Measurements from ENCODE around the gene PKHD1.
A peak's percentile ranks its signal among the peaks of the same experiment; 100 is the strongest.
"Not testable (repeated sequence)": the region's sequence is repeated elsewhere in the genome, so short reads cannot be mapped to it uniquely, and the experiment has no call there.

PKHD1 gene

GRCh38 chr6:51922479-51922878 is 164.9 kb downstream of the PKHD1 start:
- not testable (repeated sequence) for DNase-seq

GRCh38 chr6:51918347-51918746 is 169.1 kb downstream of the PKHD1 start:
- not testable (repeated sequence) for DNase-seq

- DNase-seq: no peak
These were observed 172.3 kb downstream of the PKHD1 start for GRCh38 chr6:51915098-51915497.

GRCh38 chr6:51913265-51913664 is 174.1 kb downstream of the PKHD1 start:
- DNase-seq: no peak

GRCh38 chr6:51910851-51911250 is 176.6 kb downstream of the PKHD1 start:
- DNase-seq: no peak

- DNase-seq: no peak
These were observed 179.2 kb downstream of the PKHD1 start for GRCh38 chr6:51908243-51908642.

- DNase-seq: no peak
These were observed 185.3 kb downstream of the PKHD1 start for GRCh38 chr6:51901766-51902764.

GRCh38 chr6:51893366-51893765 is 194.0 kb downstream of the PKHD1 start:
- DNase-seq: no peak

GRCh38 chr6:51892750-51893149 is 194.7 kb downstream of the PKHD1 start:
- DNase-seq: no peak

GRCh38 chr6:51892339-51892738 is 195.1 kb downstream of the PKHD1 start:
- no peak for DNase-seq

GRCh38 chr6:51891784-51892183 is 195.6 kb downstream of the PKHD1 start:
- DNase-seq: no peak

GRCh38 chr6:51887859-51888258 is 199.6 kb downstream of the PKHD1 start:
- DNase-seq: no peak

GRCh38 chr6:51885957-51886356 is 201.5 kb downstream of the PKHD1 start:
- DNase-seq: no peak

GRCh38 chr6:51868591-51869355 is 218.6 kb downstream of the PKHD1 start:
- no peak for DNase-seq

- DNase-seq: no peak
These were observed 220.5 kb downstream of the PKHD1 start for GRCh38 chr6:51866867-51867266.

GRCh38 chr6:51865996-51866395 is 221.4 kb downstream of the PKHD1 start:
- DNase-seq: no peak

GRCh38 chr6:51865176-51865575 is 222.2 kb downstream of the PKHD1 start:
- no peak for DNase-seq

- DNase-seq: no peak
These were observed 230.3 kb downstream of the PKHD1 start for GRCh38 chr6:51857134-51857533.

- DNase-seq: no peak
These were observed 230.9 kb downstream of the PKHD1 start for GRCh38 chr6:51856508-51856907.

- DNase-seq: peak; percentile 7
These were observed 231.9 kb downstream of the PKHD1 start for GRCh38 chr6:51855310-51856082.

GRCh38 chr6:51854876-51855275 is 232.5 kb downstream of the PKHD1 start:
- DNase-seq: no peak

- DNase-seq: no peak
These were observed 233.1 kb downstream of the PKHD1 start for GRCh38 chr6:51854347-51854746.

GRCh38 chr6:51853109-51853508 is 234.3 kb downstream of the PKHD1 start:
- not testable (repeated sequence) for DNase-seq

All from SHP77 treated with DMSO at 0.1 percent for 48 hours (cell line).